GM21825 (cell line): ENCODE results near the gene ALPP.
"Not testable (repeated sequence)": the region's sequence is repeated elsewhere in the genome, so short reads cannot be mapped to it uniquely, and the experiment has no call there.

ENCODE experiments used
- ATAC-seq: cut with Tn5 transposase; IDR thresholded peaks from one replicate; pipeline ENCODE4 v1.9.1; 2021; ENCODE audit warnings: mild to moderate bottlenecking, moderate library complexity; ENCODE audit not compliant: unreplicated experiment

ALPP gene

GRCh38 chr2:232400256-232401015, 21.9 kb downstream of the ALPP start:
- no peak for ATAC-seq

DNA sequence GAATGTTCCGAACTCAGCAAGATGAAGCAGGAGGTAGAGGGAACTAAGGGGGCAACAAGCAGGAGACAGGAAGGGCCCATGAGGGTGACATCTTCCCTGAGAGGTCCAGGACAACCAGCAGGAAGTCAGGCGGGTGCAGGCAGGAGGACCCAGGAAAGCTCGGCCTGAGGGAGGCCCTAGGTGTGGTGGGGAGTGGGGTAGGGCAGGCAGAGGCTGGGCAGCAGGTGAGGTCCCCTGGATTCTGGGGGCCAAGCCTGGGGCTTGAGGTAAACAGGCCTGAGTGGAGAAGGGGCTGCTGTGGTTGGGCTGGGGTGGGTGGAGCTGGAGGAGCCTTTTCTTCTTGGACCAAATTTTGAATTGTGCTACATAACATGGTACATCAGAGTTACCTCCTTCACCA, 24.0 kb downstream of the ALPP start:
- ATAC-seq = no peak

DNA sequence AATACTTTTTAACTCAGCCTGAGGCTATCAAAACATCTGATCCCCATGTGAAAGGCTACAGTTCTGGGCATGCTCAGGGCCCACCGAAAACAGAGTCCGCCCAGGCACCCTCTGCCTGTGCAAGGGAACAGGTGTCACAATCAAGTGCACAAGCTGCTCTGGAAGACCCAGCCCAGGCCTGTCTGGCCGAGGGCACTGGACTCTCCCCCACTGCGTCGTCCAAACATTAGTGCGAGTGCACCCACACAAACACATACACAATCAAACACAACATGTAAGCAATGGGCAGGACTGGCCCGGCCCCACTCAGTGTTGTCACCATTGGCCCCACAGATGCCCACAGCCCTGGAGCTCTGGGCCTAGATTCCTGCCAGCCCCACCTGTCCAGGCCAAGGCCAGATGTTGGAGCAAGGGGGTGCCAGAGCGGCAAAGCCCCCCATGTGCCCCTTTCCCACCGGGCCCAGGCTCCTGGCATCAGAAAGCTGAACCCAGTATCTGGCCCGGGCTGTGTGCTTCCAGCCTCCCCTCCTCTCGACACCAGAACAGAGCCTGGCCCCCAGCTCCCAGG, 27.5 kb downstream of the ALPP start:
- ATAC-seq = no peak

DNA sequence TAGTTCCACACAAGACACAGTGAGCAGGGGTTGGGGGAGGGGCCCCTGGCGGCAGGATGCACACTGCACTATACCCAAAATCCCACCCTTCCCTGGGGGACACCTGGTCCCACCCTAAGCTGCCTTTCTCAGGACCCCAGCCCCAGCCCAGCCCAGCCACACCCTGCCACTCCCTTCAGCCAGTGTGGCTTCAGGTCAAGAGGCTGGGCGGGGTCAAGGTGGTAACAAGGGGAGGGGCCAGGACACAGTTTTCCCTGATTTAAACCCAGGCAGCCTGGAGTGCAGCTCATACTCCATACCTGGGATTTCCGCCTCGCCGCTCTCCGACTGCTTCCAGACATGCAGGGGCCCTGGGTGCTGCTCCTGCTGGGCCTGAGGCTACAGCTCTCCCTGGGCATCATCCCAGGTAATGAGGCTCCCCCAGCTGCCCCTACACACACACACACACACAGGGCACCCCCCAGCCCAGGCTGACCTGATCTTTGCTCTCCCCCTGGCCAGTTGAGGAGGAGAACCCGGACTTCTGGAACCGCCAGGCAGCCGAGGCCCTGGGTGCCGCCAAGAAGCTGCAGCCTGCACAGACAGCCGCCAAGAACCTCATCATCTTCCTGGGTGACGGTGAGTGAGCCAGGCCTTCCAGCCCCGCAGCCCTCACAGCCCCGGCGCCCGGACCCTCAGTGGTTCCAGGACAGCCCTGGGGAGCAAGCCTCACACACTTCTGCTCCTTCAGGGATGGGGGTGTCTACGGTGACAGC, 28.2 kb downstream of the ALPP start, which contains the start of gene ALPG:
Gene ALPG, plus strand, starts transcription at position 289 of the 755 bp plus-strand sequence. Its CDS starts 51 bp downstream, at position 340.
- ATAC-seq = no peak

- ATAC-seq = not testable (repeated sequence)
These were observed 29.0 kb downstream of the ALPP start for GRCh38 chr2:232407428-232408150.

DNA sequence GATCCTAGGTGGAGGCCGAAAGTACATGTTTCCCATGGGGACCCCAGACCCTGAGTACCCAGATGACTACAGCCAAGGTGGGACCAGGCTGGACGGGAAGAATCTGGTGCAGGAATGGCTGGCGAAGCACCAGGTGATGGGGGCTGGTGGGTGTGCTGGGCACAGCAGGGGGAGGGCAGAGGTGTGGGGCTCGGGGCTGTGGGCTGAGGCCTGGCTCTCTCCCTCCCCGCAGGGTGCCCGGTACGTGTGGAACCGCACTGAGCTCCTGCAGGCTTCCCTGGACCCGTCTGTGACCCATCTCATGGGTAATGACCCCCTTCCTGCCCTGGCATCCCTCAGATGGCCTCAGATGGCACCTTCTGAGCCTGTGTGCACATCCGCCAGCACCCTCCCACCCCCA, 29.7 kb downstream of the ALPP start:
- not testable (repeated sequence) for ATAC-seq

GRCh38 chr2:232409617-232410016, 31.1 kb downstream of the ALPP start:
- not testable (repeated sequence) for ATAC-seq

- ATAC-seq = no peak
These were observed 31.8 kb downstream of the ALPP start for GRCh38 chr2:232410238-232410900.

GRCh38 chr2:232411901-232412629, 33.5 kb downstream of the ALPP start:
- no peak for ATAC-seq

DNA sequence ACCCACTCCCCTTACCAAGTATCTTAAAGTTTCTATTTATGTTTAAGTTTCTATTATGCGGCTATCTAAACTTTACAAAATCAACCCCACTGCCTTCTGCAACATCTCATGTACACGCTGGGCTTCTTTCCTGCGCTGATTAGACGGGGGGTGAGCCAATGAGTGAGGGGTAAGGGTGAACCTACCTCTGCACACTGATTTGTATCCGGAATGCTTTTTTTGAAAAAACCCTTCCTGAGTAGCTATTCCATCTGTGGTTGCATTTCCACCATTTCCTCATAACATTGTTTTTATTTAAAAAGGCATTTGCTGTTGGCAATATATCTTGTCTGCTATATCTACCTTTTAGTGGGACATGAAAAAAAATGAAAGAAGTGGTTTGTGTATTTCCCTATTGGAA, 34.4 kb downstream of the ALPP start:
- ATAC-seq = no peak

- no peak for ATAC-seq
These were observed 36.7 kb downstream of the ALPP start for GRCh38 chr2:232415138-232415690.

DNA sequence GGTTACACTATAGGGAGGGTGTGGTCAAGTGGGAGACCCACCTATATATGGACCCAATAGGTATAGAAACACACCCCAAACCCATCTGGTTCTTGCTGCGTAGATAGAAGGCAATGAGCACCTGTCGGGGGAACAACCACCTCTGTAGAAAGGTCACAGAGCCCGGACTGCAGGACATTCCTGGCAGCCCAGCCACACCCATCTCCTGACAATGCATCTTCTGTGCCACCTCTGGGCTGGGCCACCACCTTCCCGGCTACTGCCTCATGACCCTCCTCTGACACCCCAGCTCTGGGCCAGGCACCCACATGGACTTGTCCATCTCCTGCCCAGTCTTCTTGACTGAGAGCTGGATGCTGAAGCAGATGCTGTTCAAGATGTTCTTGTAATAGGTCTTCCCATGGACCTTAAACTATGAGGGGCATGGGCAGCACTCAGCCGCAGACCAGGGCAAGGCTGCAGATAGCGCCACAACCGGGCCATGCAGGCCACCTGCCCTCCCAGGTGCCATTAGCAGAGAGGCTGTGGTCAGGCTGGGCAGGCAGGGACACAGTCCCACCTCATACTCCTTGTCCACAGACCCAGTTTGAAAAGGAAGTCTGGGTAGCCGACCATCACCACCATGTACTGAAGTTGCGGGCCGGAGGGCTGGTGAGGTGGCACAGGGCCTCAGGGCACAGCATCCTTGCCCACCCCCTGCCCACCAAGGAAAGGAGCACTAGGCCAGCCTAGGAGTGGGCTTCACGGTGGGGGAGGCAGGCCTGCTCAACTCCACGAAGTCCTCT, 37.4 kb downstream of the ALPP start:
- no peak for ATAC-seq

DNA sequence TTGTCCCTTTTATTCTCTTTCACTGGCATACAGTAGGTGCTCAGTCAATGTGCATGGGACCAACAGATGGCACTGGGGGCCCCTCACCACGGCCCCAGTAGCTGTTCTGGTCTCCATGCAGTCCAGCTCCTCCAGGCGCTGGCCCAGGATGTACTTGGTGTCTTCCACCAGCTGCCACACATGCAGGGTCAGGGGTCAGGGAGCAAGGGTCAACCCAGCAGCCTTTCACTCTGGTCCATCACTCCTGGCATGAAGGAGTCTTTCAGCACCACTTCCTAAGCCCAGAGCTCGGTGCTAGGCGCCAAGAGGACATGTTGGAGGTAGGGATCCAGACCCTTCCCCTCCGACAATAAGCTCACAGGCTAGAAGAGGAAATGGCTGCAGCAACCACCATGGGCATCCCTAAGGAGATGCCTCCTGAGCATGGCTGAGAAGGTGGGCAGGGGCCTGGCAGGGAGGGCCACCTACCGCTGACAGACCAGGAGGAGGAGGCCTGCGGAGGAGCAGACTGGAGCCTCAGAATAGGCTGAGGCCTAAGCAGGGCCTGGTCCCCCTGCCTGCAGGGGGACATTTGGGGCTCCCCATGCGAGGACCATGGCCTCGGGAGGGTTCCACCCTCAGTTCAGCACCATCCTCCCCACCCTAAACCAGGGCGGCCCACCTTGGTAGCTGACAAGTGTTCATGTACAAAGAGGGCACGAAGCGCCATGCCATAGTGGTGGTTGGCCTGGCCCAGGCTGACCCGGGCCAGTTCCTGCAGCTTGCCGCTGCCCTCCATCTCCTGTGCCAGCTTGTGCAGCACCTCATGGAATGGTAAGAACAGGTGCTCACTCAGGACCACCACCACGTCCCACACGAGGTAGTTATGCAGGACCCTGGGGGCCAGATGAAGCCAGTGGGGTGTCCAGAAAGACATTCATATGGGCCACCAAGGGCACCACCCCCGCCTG, 38.2 kb downstream of the ALPP start:
- no peak for ATAC-seq

GRCh38 chr2:232417489-232417888, 38.9 kb downstream of the ALPP start:
- no peak for ATAC-seq

GRCh38 chr2:232418056-232418455, 39.5 kb downstream of the ALPP start:
- ATAC-seq = no peak

- ATAC-seq = no peak
These were observed 40.1 kb downstream of the ALPP start for GRCh38 chr2:232418466-232419244.
